Osteocyte (in vitro differentiated cells): ENCODE results near the gene HPX. TPM values are rescaled to one million over a fixed set of nuclear protein-coding genes. Genes with fewer than 3 reads are reported as not detected.
"Not testable (repeated sequence)": the region's sequence is repeated elsewhere in the genome, so short reads cannot be mapped to it uniquely, and the experiment has no call there.

Source experiments
- DNase-seq: peaks from one replicate; pipeline ENCODE4 v3.0.0; 2021; ENCODE audit warnings: mixed read lengths; ENCODE audit not compliant: unreplicated experiment; ENCODE audit errors: extremely low spot score
- H3K27ac Mint-ChIP-seq: one replicate; pipeline ENCODE4 v1.8.0; 2021; ENCODE audit warnings: mild to moderate bottlenecking, mixed read lengths; ENCODE audit not compliant: unreplicated experiment
- H3K27me3 Mint-ChIP-seq: one replicate; pipeline ENCODE4 v1.8.0; 2021; ENCODE audit warnings: mixed read lengths; ENCODE audit not compliant: unreplicated experiment
- H3K36me3 Mint-ChIP-seq: one replicate; pipeline ENCODE4 v1.8.0; 2021; ENCODE audit warnings: mixed read lengths; ENCODE audit not compliant: unreplicated experiment
- H3K4me1 Mint-ChIP-seq: one replicate; pipeline ENCODE4 v1.8.0; 2021; ENCODE audit warnings: mixed read lengths; ENCODE audit not compliant: unreplicated experiment
- H3K4me3 Mint-ChIP-seq: one replicate; pipeline ENCODE4 v1.8.0; 2021; ENCODE audit warnings: mild to moderate bottlenecking, moderate library complexity, mixed read lengths; ENCODE audit not compliant: unreplicated experiment
- H3K9me3 Mint-ChIP-seq: one replicate; pipeline ENCODE4 v1.8.0; 2021; ENCODE audit warnings: mixed read lengths; ENCODE audit not compliant: unreplicated experiment
- total RNA-seq: library from RNA; stranded (reverse); gene quantifications from 2 replicates; pipeline ENCODE4 v1.2.1, GENCODE V29; 2021
- TF ChIP-seq, protein P1 (sequence below): fragments of 200-600 bp; sonication (generic); IDR thresholded peaks from 2 replicates; pipeline ENCODE4 v1.5.0; 2021; ENCODE audit warnings: antibody characterized with exemption, mild to moderate bottlenecking, moderate library complexity

The HPX gene
- total RNA-seq, 1 donor from 2014 or later = 1.9 TPM

DNA sequence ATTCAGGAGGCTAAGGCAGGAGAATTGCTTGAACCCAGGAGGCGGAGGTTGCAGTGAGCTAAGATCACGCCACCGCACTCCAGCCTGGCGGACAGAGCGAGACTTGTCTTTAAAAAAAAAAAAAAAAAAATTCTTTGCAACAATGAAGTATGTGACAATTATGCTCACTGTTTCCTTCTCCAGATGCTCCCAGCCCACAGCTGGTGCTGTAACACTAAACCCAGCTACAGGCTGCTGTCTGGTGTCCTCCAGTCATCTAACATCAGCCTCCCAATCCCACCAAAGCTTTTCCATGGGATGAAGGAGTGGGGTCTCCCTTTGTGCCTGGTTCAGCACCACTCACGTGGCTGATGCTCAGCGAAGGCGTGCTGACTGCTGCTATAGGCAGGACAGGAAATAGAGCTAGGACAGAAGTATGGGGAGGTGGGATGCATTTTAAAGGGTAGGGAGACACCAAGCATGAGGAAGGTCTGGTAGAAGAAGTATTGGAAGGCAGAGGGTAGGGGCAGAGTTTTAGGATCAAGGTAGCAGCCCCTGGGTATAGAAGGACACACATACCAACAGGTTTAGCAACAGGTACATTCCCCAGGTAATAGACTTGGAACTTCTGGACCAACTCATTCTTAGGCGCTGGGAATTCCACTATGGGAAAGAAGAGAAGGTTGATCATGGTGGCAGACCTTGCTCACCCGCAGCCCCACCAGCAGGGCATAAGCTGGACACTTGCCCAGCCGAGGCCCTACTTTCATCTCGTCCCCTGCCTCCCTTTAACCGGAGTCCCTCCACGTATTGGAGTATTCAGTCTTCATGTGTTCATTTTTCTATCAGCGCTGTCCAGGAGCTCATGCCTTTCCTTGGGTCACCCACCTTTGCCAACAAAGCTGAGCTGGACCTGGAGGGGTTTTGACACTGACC is 40.1 kb downstream of the HPX start:
- no peak for DNase-seq
- TF ChIP-seq, protein P1, sequence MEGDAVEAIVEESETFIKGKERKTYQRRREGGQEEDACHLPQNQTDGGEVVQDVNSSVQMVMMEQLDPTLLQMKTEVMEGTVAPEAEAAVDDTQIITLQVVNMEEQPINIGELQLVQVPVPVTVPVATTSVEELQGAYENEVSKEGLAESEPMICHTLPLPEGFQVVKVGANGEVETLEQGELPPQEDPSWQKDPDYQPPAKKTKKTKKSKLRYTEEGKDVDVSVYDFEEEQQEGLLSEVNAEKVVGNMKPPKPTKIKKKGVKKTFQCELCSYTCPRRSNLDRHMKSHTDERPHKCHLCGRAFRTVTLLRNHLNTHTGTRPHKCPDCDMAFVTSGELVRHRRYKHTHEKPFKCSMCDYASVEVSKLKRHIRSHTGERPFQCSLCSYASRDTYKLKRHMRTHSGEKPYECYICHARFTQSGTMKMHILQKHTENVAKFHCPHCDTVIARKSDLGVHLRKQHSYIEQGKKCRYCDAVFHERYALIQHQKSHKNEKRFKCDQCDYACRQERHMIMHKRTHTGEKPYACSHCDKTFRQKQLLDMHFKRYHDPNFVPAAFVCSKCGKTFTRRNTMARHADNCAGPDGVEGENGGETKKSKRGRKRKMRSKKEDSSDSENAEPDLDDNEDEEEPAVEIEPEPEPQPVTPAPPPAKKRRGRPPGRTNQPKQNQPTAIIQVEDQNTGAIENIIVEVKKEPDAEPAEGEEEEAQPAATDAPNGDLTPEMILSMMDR = no peak
- no peaks in the 10 kb centered on the region for H3K4me1 Mint-ChIP-seq
- H3K27ac Mint-ChIP-seq = no peak overlapping the region
- H3K27me3 Mint-ChIP-seq = no peaks in the 10 kb centered on the region
- peaks cover 34% of the 10 kb centered on the region for H3K36me3 Mint-ChIP-seq
- no peaks in the 10 kb centered on the region for H3K9me3 Mint-ChIP-seq
- no peak overlapping the region for H3K4me3 Mint-ChIP-seq

GRCh38 chr11:6397636-6398035 is 43.2 kb downstream of the HPX start:
- Mint-ChIP-seq H3K9me3 (no peaks in the 10 kb centered on the region), H3K27me3 (no peaks in the 10 kb centered on the region), H3K4me1 (peaks cover 5% of the 10 kb centered on the region), H3K36me3 (peaks cover 40% of the 10 kb centered on the region), H3K4me3 (no peak overlapping the region), H3K27ac (no peak overlapping the region)
- TF ChIP-seq, protein P1 = no peak
- no peak for DNase-seq

DNA sequence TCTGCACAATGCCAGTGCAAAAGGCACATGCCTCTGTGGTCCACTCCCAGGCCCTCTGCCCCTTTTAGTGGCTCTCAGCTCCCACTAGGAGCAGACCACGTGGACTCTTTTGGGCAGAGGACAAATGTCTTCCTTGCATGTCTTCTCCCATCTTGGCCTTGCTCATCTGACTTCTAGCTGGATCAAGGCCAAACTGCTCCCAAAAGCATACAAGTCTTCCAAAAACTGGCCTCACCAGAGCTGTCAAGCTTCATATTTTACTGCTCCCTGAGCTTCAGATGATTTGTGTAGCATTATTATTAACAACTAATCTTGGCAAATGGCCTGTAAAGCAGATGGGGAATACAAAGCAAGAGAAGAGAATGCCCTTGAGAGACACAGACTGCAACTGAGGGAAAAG is 43.6 kb downstream of the HPX start:
- Mint-ChIP-seq H3K4me3 (no peak overlapping the region), H3K4me1 (peaks cover 6% of the 10 kb centered on the region), H3K27ac (no peak overlapping the region), H3K36me3 (peaks cover 37% of the 10 kb centered on the region), H3K27me3 (no peaks in the 10 kb centered on the region), H3K9me3 (no peaks in the 10 kb centered on the region)
- TF ChIP-seq, protein P1 = no peak
- no peak for DNase-seq

GRCh38 chr11:6395470-6396060 is 45.2 kb downstream of the HPX start:
- H3K4me3 Mint-ChIP-seq = no peak overlapping the region
- H3K27me3 Mint-ChIP-seq = no peaks in the 10 kb centered on the region
- H3K27ac Mint-ChIP-seq = no peak overlapping the region
- H3K9me3 Mint-ChIP-seq = no peaks in the 10 kb centered on the region
- DNase-seq = no peak
- H3K36me3 Mint-ChIP-seq = peaks cover 33% of the 10 kb centered on the region
- H3K4me1 Mint-ChIP-seq = peaks cover 21% of the 10 kb centered on the region
- TF ChIP-seq, protein P1 = no peak

- Mint-ChIP-seq H3K9me3 (no peaks in the 10 kb centered on the region), H3K4me3 (no peak overlapping the region), H3K27ac (no peak overlapping the region)
These were observed 46.7 kb downstream of the HPX start for GRCh38 chr11:6393989-6394670.

DNA sequence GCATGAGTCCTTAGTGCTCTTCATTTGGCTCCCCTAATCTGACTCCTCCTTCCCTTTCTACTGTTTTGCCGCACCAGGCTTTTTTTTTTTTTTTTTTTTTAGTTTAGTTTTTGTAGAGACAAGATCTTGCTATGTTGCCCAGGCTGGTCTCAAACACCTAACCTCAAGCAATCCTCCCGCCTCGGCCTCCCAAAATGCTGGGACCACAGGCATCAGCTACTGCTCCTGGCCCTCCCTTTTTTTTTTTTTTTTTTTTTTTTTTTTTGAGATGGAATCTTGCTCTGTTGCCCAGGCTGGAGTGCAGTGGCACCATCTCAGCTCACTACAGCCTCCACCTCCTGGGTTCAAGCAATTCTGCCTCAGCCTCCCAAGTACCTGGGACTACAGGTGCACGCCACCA is 48.5 kb downstream of the HPX start:
- peaks cover 14% of the 10 kb centered on the region for H3K36me3 Mint-ChIP-seq
- not testable (repeated sequence) for H3K27me3 Mint-ChIP-seq, DNase-seq, H3K9me3 Mint-ChIP-seq, H3K27ac Mint-ChIP-seq
- peaks cover 46% of the 10 kb centered on the region for H3K4me1 Mint-ChIP-seq
- peak overlapping the region; percentile 29 for H3K4me3 Mint-ChIP-seq

More at GRCh38 chr11:6393989-6394670, 46.7 kb downstream of the HPX start:
- TF ChIP-seq, protein P1 = no peak
- DNase-seq = no peak
- Mint-ChIP-seq H3K4me1 (peaks cover 30% of the 10 kb centered on the region), H3K36me3 (peaks cover 25% of the 10 kb centered on the region), H3K27me3 (no peaks in the 10 kb centered on the region)
